Measurements from ENCODE around the gene MT2A. TPM values are rescaled to one million over a fixed set of nuclear protein-coding genes. Genes with fewer than 3 reads are reported as not detected.
A peak's percentile ranks its signal among the peaks of the same experiment; 100 is the strongest.

Gene MT2A
- total and polyA plus RNA-seq, 2 of the 13 experiments (the other 11 are each of a cell fraction or from before 2014, with no cell fraction given) = 135 to 371 TPM

DNA sequence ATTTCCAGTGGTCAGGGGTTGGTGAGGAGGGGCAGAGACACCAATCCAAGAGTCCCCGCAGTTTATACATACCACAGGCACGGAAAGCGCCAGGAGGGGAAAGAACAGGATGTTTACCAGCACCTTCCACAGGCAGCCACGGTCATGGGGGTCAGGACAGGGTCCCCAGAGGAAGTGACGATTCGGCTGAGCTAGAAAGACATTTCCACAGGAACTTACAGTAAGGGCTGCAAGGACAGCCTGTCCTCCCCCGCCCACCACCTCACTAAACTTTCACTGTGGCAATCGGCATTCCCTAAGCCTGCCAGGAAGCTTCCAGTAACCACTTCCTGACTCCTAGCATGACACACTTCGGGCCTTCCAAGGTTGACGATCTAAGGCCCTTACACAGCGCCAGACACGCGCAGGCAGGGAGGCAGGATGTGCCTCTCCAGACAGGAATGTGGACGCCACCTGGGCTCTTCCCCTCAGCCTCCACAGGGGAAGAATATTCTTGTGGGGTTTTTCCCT, 1.2 kb upstream of the MT2A start (continued):
- TF ChIP-seq HNRNPL (IDR thresholded peaks at IDR 0.05; ENCODE audit: low read depth, low read length) (no peak), MAFF (IDR thresholded peaks at IDR 0.05; ENCODE audit: low read depth, low read length) (0 out of 2 replicates have a peak, but pooled peaks have one; percentile 1), PAF1 (CRISPR knock-in tag; IDR thresholded peaks at IDR 0.05) (no peak), ZNF343 (CRISPR knock-in tag; IDR thresholded peaks at IDR 0.05) (peak; percentile 87), TCF7 (IDR thresholded peaks at IDR 0.05; ENCODE audit: low read depth) (peak; percentile 28; the same call in 1 of the 2 replicates), JUN (CRISPR knock-in tag; IDR thresholded peaks at IDR 0.05) (no peak), ATF1 (CRISPR knock-in tag; IDR thresholded peaks at IDR 0.05) (no peak; the same call in 1 of the 2 replicates), HDAC1 (CRISPR knock-in tag; IDR thresholded peaks at IDR 0.05) (peak; percentile 87), TSC22D2 (CRISPR knock-in tag; IDR thresholded peaks at IDR 0.05; ENCODE audit: borderline replicate concordance) (peak; percentile 84), ATM (IDR thresholded peaks at IDR 0.05; ENCODE audit: borderline replicate concordance) (no peak), NCOR1 (IDR thresholded peaks at IDR 0.05; ENCODE audit: borderline replicate concordance, low read length) (no peak; the same call in 1 of the 2 replicates), HIVEP1 (CRISPR knock-in tag; IDR thresholded peaks at IDR 0.05) (peak; percentile 83; the same call in 1 of the 2 replicates), ZNF703 (CRISPR knock-in tag; IDR thresholded peaks at IDR 0.05; ENCODE audit: borderline replicate concordance) (peak; percentile 72), ZNF567 (CRISPR knock-in tag; IDR thresholded peaks at IDR 0.05; ENCODE audit: borderline replicate concordance) (peak; percentile 30; the same call in 1 of the 2 replicates), ZNF660 (CRISPR knock-in tag; IDR thresholded peaks at IDR 0.05; ENCODE audit: borderline replicate concordance, low read depth) (no peak), ZNF260 (CRISPR knock-in tag; IDR thresholded peaks at IDR 0.05; ENCODE audit: borderline replicate concordance, low read depth) (no peak), ZNF598 (CRISPR knock-in tag; IDR thresholded peaks at IDR 0.05; ENCODE audit: borderline replicate concordance) (peak; percentile 71; the same call in 1 of the 2 replicates)
- TF ChIP-seq, protein P1, sequence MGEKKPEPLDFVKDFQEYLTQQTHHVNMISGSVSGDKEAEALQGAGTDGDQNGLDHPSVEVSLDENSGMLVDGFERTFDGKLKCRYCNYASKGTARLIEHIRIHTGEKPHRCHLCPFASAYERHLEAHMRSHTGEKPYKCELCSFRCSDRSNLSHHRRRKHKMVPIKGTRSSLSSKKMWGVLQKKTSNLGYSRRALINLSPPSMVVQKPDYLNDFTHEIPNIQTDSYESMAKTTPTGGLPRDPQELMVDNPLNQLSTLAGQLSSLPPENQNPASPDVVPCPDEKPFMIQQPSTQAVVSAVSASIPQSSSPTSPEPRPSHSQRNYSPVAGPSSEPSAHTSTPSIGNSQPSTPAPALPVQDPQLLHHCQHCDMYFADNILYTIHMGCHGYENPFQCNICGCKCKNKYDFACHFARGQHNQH (CRISPR knock-in tag; IDR thresholded peaks at IDR 0.05) = peak; percentile 95
- TF ChIP-seq, protein P2, sequence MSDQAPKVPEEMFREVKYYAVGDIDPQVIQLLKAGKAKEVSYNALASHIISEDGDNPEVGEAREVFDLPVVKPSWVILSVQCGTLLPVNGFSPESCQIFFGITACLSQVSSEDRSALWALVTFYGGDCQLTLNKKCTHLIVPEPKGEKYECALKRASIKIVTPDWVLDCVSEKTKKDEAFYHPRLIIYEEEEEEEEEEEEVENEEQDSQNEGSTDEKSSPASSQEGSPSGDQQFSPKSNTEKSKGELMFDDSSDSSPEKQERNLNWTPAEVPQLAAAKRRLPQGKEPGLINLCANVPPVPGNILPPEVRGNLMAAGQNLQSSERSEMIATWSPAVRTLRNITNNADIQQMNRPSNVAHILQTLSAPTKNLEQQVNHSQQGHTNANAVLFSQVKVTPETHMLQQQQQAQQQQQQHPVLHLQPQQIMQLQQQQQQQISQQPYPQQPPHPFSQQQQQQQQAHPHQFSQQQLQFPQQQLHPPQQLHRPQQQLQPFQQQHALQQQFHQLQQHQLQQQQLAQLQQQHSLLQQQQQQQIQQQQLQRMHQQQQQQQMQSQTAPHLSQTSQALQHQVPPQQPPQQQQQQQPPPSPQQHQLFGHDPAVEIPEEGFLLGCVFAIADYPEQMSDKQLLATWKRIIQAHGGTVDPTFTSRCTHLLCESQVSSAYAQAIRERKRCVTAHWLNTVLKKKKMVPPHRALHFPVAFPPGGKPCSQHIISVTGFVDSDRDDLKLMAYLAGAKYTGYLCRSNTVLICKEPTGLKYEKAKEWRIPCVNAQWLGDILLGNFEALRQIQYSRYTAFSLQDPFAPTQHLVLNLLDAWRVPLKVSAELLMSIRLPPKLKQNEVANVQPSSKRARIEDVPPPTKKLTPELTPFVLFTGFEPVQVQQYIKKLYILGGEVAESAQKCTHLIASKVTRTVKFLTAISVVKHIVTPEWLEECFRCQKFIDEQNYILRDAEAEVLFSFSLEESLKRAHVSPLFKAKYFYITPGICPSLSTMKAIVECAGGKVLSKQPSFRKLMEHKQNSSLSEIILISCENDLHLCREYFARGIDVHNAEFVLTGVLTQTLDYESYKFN (CRISPR knock-in tag; conservative IDR thresholded peaks at IDR 0.05) = peak; percentile 86
- TF ChIP-seq, protein P3, sequence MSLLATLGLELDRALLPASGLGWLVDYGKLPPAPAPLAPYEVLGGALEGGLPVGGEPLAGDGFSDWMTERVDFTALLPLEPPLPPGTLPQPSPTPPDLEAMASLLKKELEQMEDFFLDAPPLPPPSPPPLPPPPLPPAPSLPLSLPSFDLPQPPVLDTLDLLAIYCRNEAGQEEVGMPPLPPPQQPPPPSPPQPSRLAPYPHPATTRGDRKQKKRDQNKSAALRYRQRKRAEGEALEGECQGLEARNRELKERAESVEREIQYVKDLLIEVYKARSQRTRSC (CRISPR knock-in tag; IDR thresholded peaks at IDR 0.05; ENCODE audit: low read depth) = 0 out of 2 replicates have a peak, but pooled peaks have one; percentile 42
- TF ChIP-seq, protein P4, sequence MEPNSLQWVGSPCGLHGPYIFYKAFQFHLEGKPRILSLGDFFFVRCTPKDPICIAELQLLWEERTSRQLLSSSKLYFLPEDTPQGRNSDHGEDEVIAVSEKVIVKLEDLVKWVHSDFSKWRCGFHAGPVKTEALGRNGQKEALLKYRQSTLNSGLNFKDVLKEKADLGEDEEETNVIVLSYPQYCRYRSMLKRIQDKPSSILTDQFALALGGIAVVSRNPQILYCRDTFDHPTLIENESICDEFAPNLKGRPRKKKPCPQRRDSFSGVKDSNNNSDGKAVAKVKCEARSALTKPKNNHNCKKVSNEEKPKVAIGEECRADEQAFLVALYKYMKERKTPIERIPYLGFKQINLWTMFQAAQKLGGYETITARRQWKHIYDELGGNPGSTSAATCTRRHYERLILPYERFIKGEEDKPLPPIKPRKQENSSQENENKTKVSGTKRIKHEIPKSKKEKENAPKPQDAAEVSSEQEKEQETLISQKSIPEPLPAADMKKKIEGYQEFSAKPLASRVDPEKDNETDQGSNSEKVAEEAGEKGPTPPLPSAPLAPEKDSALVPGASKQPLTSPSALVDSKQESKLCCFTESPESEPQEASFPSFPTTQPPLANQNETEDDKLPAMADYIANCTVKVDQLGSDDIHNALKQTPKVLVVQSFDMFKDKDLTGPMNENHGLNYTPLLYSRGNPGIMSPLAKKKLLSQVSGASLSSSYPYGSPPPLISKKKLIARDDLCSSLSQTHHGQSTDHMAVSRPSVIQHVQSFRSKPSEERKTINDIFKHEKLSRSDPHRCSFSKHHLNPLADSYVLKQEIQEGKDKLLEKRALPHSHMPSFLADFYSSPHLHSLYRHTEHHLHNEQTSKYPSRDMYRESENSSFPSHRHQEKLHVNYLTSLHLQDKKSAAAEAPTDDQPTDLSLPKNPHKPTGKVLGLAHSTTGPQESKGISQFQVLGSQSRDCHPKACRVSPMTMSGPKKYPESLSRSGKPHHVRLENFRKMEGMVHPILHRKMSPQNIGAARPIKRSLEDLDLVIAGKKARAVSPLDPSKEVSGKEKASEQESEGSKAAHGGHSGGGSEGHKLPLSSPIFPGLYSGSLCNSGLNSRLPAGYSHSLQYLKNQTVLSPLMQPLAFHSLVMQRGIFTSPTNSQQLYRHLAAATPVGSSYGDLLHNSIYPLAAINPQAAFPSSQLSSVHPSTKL (CRISPR knock-in tag; IDR thresholded peaks at IDR 0.05) = peak; percentile 74
